Brain microvascular endothelial cell (primary cell): Measurements from ENCODE around the gene DGKE.

Experiments
- DNase-seq: peaks from one replicate; pipeline ENCODE4 v3.0.0-alpha.2; 2020
- H3K27ac ChIP-seq: fragments of 250-450 bp; sonication (Bioruptor Pico); 2 replicates; pipeline ENCODE4 v1.5.1; 2020; ENCODE audit warnings: mild to moderate bottlenecking, moderate library complexity
- H3K27me3 ChIP-seq: fragments of 250-450 bp; sonication (Bioruptor Pico); replicated peaks from 2 replicates; pipeline ENCODE4 v1.5.1; 2020; ENCODE audit warnings: mild to moderate bottlenecking
- H3K36me3 ChIP-seq: fragments of 250-450 bp; sonication (Bioruptor Pico); replicated peaks from 2 replicates; pipeline ENCODE4 v1.5.1; 2020; ENCODE audit warnings: mild to moderate bottlenecking
- H3K4me3 ChIP-seq: 2 replicates; pipeline ENCODE4 v1.5.1; 2011; ENCODE audit warnings: low read depth, mild to moderate bottlenecking, control low read depth, low read length, moderate library complexity
- CTCF ChIP-seq: IDR thresholded peaks from 2 replicates; pipeline ENCODE4 v1.5.1; 2011; ENCODE audit warnings: low read depth, mild to moderate bottlenecking, moderate library complexity, low read length, control low read depth, inconsistent platforms; ENCODE audit errors: missing control alignments
- in situ Hi-C: cut with HindIII; loops from 2 replicates; pipeline ENCODE4 v1.10.0; 2017; ENCODE audit warnings: low sequenced_read_pairs, low pct_ligation_motif_present

The DGKE gene

DNA sequence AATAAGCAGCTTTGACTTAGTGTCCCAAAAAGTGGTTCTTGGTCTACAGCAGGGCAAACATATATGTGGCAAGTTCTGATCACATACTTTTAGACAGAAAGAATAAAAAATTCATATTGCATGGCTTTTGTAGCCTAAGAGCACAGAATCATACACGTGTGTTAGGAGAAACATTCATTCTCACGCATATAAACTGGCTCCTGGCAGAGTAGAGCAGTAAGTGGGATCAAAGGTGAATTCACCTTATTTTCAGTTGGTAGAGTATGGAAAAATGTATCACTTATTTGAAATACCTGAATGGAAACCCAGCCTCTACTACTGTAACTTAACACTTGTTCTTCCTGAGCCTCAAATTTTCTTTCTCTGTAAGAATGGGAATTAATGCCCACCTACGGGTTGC, 34.8 kb downstream of the DGKE start:
- no peak for DNase-seq
- TF ChIP-seq CTCF = no peak
- Histone ChIP-seq H3K36me3 (no peaks in the 10 kb centered on the region), H3K27ac (no peak overlapping the region), H3K4me3 (no peak overlapping the region), H3K27me3 (no peaks in the 10 kb centered on the region)
- in situ Hi-C loops = no loop called here

DNA sequence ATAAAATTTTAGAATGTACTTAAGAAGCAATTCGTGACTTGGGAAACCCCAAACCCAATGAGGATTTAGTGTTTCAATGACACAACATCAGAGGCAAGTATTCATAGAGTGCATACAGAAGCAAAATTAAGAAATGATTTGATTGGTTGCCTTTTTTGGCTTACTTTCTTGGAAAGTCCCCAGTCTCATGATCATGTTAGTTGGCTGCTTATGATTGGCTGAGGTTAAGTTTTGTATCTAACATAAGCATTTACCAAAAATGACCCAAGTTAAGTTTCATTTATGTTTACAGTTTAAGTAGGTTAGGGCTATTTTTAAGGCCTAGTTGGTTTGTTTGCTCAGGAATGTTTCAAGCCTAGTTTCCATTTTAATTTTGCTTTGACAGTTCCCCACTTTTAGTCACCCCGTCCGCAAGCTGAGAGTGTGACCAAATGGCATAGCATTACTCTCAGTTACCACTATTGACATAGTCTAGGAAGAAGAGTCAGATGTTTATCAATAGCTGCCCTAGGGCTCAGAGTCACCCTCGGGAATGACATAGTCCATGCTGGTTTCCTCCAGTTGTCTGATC, 36.2 kb downstream of the DGKE start:
- no peaks in the 10 kb centered on the region for H3K27me3 ChIP-seq
- no peak for DNase-seq
- no peak overlapping the region for H3K4me3 ChIP-seq
- no peak overlapping the region for H3K27ac ChIP-seq
- in situ Hi-C loops = no loop called here
- no peaks in the 10 kb centered on the region for H3K36me3 ChIP-seq
- no peak for TF ChIP-seq CTCF

GRCh38 chr17:56876766-56877179, 42.8 kb downstream of the DGKE start:
- no peaks in the 10 kb centered on the region for H3K36me3 ChIP-seq
- DNase-seq = no peak
- no peaks in the 10 kb centered on the region for H3K27me3 ChIP-seq
- no peak for TF ChIP-seq CTCF
- H3K27ac ChIP-seq = no peak overlapping the region
- no peak overlapping the region for H3K4me3 ChIP-seq
- in situ Hi-C loops = no loop called here

DNA sequence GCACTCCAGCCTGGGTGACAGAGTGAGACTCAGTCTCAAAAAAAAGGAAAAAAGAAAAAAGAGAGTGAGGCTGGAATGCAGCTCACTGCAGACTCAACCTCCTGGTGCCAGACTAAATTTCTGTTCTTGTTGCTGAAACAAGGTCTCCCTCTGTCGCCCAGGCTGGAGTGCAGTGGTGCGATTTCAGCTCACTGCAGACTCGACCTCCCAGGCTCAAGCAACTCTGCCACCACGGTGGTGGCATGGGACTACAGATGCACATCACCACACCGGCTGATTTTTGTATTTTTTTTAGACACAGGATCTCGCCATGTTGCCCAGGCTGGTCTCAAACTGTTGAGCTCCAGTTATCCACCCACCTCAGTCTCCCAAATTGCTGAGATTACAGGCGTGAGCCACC, 45.3 kb downstream of the DGKE start:
- Histone ChIP-seq H3K27ac (no peak overlapping the region), H3K4me3 (no peak overlapping the region), H3K36me3 (no peaks in the 10 kb centered on the region), H3K27me3 (no peaks in the 10 kb centered on the region)
- in situ Hi-C loops = no loop called here
- no peak for TF ChIP-seq CTCF
- no peak for DNase-seq

- H3K4me3 ChIP-seq = no peak overlapping the region
- H3K36me3 ChIP-seq = no peaks in the 10 kb centered on the region
- TF ChIP-seq CTCF = no peak
- no peak overlapping the region for H3K27ac ChIP-seq
- DNase-seq = no peak
- no peaks in the 10 kb centered on the region for H3K27me3 ChIP-seq
- in situ Hi-C loops = no loop called here
Measured at GRCh38 chr17:56880133-56880532, 46.2 kb downstream of the DGKE start.

- TF ChIP-seq CTCF = no peak
Measured at GRCh38 chr17:56880571-56880970, 46.6 kb downstream of the DGKE start.

More at GRCh38 chr17:56880571-56880970, 46.6 kb downstream of the DGKE start:
- no peak overlapping the region for H3K27ac ChIP-seq
- in situ Hi-C loops = no loop called here
- no peaks in the 10 kb centered on the region for H3K27me3 ChIP-seq
- no peak for DNase-seq
- no peak overlapping the region for H3K4me3 ChIP-seq
- no peaks in the 10 kb centered on the region for H3K36me3 ChIP-seq
